Smooth muscle cell (in vitro differentiated cells): Measurements from ENCODE around the gene SHISA9. TPM values are rescaled to one million over a fixed set of nuclear protein-coding genes. Genes with fewer than 3 reads are reported as not detected.
A peak's percentile ranks its signal among the peaks of the same experiment; 100 is the strongest.
"Not testable (repeated sequence)": the region's sequence is repeated elsewhere in the genome, so short reads cannot be mapped to it uniquely, and the experiment has no call there.

Experiments used
- DNase-seq: peaks from one replicate; lab custom pipeline; 2025; ENCODE audit not compliant: unreplicated experiment; lab: John Stamatoyannopoulos, UW
- H2AFZ ChIP-seq: fragments of 200-600 bp; sonication (generic); 2 replicates; pipeline ENCODE4 v1.6.0; 2016; ENCODE audit warnings: antibody characterized with exemption, low read depth, mild to moderate bottlenecking
- H3F3A ChIP-seq: fragments of 200-600 bp; sonication (generic); 2 replicates; pipeline ENCODE4 v1.6.0; 2017; ENCODE audit warnings: antibody characterized with exemption, low read depth
- H3K27ac ChIP-seq: fragments of 200-600 bp; sonication (generic); 2 replicates; pipeline ENCODE4 v1.5.1; 2016; ENCODE audit warnings: low read depth, mild to moderate bottlenecking
- H3K27me3 ChIP-seq: fragments of 200-600 bp; sonication (generic); 2 replicates; pipeline ENCODE4 v1.6.1; 2016; ENCODE audit warnings: low read depth, mild to moderate bottlenecking
- H3K36me3 ChIP-seq: fragments of 200-600 bp; sonication (generic); 2 replicates; pipeline ENCODE4 v1.5.1; 2016; ENCODE audit warnings: low read depth
- H3K4me1 ChIP-seq: fragments of 200-600 bp; sonication (generic); 2 replicates; pipeline ENCODE4 v1.5.1; 2016; ENCODE audit warnings: low read depth
- H3K4me2 ChIP-seq: fragments of 200-600 bp; sonication (generic); 2 replicates; pipeline ENCODE4 v1.6.0; 2016; ENCODE audit warnings: mild to moderate bottlenecking
- H3K4me3 ChIP-seq: fragments of 200-600 bp; sonication (generic); 2 replicates; pipeline ENCODE4 v1.5.1; 2016; ENCODE audit warnings: mild to moderate bottlenecking
- H3K79me2 ChIP-seq: fragments of 200-600 bp; sonication (generic); 2 replicates; pipeline ENCODE4 v1.6.0; 2016; ENCODE audit warnings: low read depth, mild to moderate bottlenecking
- H3K9ac ChIP-seq: fragments of 200-600 bp; sonication (generic); 2 replicates; pipeline ENCODE4 v1.6.0; 2016; ENCODE audit warnings: low read depth
- H3K9me3 ChIP-seq: fragments of 200-600 bp; sonication (generic); replicated peaks from 2 replicates; pipeline ENCODE4 v1.5.1; 2016; ENCODE audit warnings: low read depth
- H4K20me1 ChIP-seq: fragments of 200-600 bp; sonication (generic); 2 replicates; pipeline ENCODE4 v1.6.0; 2016; ENCODE audit warnings: low read depth
- CTCF ChIP-seq: fragments of 200-600 bp; sonication (generic); IDR thresholded peaks from 2 replicates; pipeline ENCODE4 v1.5.1; 2017; ENCODE audit warnings: borderline replicate concordance, mild to moderate bottlenecking, antibody characterized with exemption; ENCODE audit not compliant: insufficient read depth, poor library complexity, severe bottlenecking
- WGBS: methylation state at CpG from one replicate; pipeline ENCODE4 v1.1.7; 2016; ENCODE audit warnings: low lambda C conversion rate; 5-methylcytosine and 5-hydroxymethylcytosine counted together
- polyA plus RNA-seq: library from polyadenylated mRNA; unstranded; fragments of >200 nt; fragmentation: Nextera tagmentation; extraction: Ambion mirVana; gene quantifications from 2 replicates; pipeline ENCODE4 v1.2.1, GENCODE V29; 2016
- total RNA-seq: library from RNA; depleted of rRNA; stranded (reverse); fragments of >200 nt; gene quantifications from 2 replicates; pipeline ENCODE4 v1.2.3, GENCODE V29; 2014

SHISA9 gene
- total and polyA plus RNA-seq, 2 experiments from 2014 or later, result 0.09 TPM; not detected in 1

DNA sequence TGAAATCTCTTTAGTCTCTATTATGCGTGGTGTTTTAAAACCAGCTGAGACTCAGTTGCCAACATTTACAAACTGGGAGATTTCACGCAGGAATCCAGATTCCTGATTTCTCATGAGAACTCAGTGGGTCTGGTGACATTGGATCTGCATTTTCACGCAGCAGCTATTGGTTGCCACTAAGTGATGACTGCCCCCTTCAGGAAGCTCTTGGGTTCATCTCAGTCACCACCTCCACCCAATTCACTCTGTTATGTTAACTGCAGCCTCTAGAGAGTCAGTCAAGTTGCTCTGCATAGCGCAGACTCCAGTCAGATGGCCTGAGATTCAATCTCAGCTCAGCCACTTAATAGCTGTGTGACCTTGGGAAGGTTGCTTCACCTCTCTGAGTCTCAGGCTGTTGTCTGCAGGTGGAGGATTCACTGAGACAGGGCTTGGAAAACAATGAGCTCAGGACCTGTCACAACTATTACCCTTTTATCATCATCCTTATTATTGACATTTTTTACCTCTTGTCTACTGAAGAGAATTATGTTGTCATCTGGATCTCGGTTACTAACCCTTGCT, 6.4 kb downstream of the SHISA9 start:
- Histone ChIP-seq H3K27ac (no peak overlapping the region), H3K9me3 (no peaks in the 10 kb centered on the region), H3K4me1 (peaks cover 9% of the 10 kb centered on the region), H2AFZ (no peak overlapping the region), H3K4me3 (no peak overlapping the region), H3K9ac (no peak overlapping the region), H3K4me2 (no peak overlapping the region), H4K20me1 (no peaks in the 10 kb centered on the region), H3F3A (no peaks in the 10 kb centered on the region), H3K27me3 (peaks cover 56% of the 10 kb centered on the region), H3K36me3 (no peaks in the 10 kb centered on the region), H3K79me2 (no peaks in the 10 kb centered on the region)
- whole genome bisulfite sequencing, result 66% methylated on average over 5 of the region's 5 CpGs
- no peak for DNase-seq
- TF ChIP-seq CTCF, result peak; percentile 12

GRCh38 chr16:12917246-12917645, 15.8 kb downstream of the SHISA9 start:
- Histone ChIP-seq H3K27ac (peak overlapping the region; percentile 37), H3K4me3 (no peak overlapping the region), H3K9me3 (no peaks in the 10 kb centered on the region), H3K36me3 (no peaks in the 10 kb centered on the region), H3K4me2 (peak overlapping the region; percentile 66), H4K20me1 (no peaks in the 10 kb centered on the region), H3F3A (no peaks in the 10 kb centered on the region), H3K27me3 (no peaks in the 10 kb centered on the region), H3K79me2 (no peaks in the 10 kb centered on the region), H3K4me1 (peaks cover 4% of the 10 kb centered on the region), H2AFZ (no peak overlapping the region), H3K9ac (no peak overlapping the region)
- no peak for DNase-seq
- no peak for TF ChIP-seq CTCF
- 80% methylated on average over 5 of the region's 5 CpGs for WGBS

GRCh38 chr16:12917653-12918052, 16.3 kb downstream of the SHISA9 start:
- H2AFZ ChIP-seq, result no peak overlapping the region
- no peak overlapping the region for H3K4me3 ChIP-seq
- no peaks in the 10 kb centered on the region for H3F3A ChIP-seq
- WGBS, result 0% methylated on average over 1 of the region's 1 CpG
- no peaks in the 10 kb centered on the region for H4K20me1 ChIP-seq
- no peaks in the 10 kb centered on the region for H3K9me3 ChIP-seq
- peaks cover 4% of the 10 kb centered on the region for H3K4me1 ChIP-seq
- H3K9ac ChIP-seq, result no peak overlapping the region
- H3K36me3 ChIP-seq, result no peaks in the 10 kb centered on the region
- H3K79me2 ChIP-seq, result no peaks in the 10 kb centered on the region
- no peak for DNase-seq
- peak overlapping the region; percentile 66 for H3K4me2 ChIP-seq
- peak overlapping the region; percentile 37 for H3K27ac ChIP-seq
- no peak for TF ChIP-seq CTCF
- no peaks in the 10 kb centered on the region for H3K27me3 ChIP-seq

DNA sequence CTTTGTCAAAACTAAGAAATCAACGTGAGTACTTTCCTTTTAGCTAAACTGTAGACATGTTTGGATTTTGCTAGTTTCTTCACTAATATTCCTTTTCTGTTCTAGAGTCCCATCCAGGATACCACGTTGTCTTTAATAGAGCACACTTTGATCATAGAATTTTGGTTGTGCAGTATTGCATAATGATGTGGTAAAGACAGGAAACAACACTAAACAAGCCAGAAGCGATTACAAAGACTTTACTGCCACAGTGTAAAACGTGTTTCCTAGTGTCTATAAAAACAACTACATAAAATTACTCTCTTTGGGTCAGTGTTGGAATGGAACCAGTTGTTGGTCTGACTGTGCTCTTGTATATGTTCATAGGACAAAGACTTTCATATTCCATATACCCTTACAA, 19.3 kb downstream of the SHISA9 start:
- Histone ChIP-seq H3K9ac (no peak overlapping the region), H3K4me1 (peaks cover 4% of the 10 kb centered on the region), H3K4me2 (no peak overlapping the region), H4K20me1 (no peaks in the 10 kb centered on the region), H3F3A (no peaks in the 10 kb centered on the region), H3K27ac (no peak overlapping the region), H3K79me2 (no peaks in the 10 kb centered on the region), H3K9me3 (no peaks in the 10 kb centered on the region), H3K36me3 (no peaks in the 10 kb centered on the region), H3K4me3 (no peak overlapping the region), H2AFZ (no peak overlapping the region), H3K27me3 (no peaks in the 10 kb centered on the region)
- WGBS, result 69% methylated on average over 4 of the region's 4 CpGs
- TF ChIP-seq CTCF, result no peak
- DNase-seq, result no peak

DNA sequence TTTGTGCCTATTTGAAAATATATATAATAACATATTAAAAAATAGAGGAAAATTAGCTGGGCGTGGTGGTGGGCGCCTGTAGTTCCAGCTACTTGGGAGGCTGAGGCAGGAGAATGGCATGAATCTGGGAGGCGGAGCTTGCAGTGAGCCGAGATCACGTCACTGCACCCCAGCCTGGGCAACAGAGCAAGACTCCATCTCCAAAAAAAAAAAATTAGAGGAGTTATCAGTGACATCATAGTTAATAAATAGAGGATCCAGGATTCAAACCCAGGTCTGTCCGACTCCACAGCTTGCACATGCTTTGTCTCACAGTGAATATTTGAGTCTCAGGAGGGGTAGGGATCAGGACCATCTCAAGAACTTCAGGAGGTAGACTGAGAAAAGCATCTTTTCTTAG, 22.2 kb downstream of the SHISA9 start:
- H4K20me1 ChIP-seq, H3K4me3 ChIP-seq, H3K27me3 ChIP-seq, H2AFZ ChIP-seq, H3K4me2 ChIP-seq, H3F3A ChIP-seq, H3K9ac ChIP-seq, DNase-seq, H3K9me3 ChIP-seq, H3K4me1 ChIP-seq, H3K27ac ChIP-seq, H3K36me3 ChIP-seq, H3K79me2 ChIP-seq: not testable (repeated sequence)
- 92% methylated on average over 6 of the region's 6 CpGs for WGBS
